Measurements from ENCODE around the gene CDNF.
"Not testable (repeated sequence)": the region's sequence is repeated elsewhere in the genome, so short reads cannot be mapped to it uniquely, and the experiment has no call there.

Gene CDNF

GRCh38 chr10:14840178-14840577, 2.3 kb upstream of the CDNF start:
- in situ Hi-C loops (cut with HindIII; ENCODE audit: low sequenced_read_pairs): no loop called here

DNA sequence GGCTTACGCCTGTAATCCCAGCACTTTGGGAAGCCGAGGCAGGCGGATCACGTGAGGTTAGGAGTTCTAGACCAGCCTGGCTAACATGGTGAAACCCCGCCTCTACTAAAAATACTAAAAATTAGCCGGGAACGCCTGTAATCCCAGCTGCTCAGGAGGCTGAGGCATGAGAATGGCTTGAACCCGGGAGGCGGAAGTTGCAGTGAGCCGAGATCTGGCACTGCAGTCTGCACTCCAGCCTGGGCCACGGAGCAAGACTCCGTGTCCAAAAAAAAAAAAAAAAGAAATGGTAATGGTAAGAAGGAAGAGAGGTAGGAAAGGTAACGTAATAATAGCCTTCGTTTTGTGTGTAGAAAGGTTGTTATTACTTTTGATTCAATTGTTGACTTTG, 1.5 kb upstream of the CDNF start:
- in situ Hi-C loops (cut with HindIII; ENCODE audit: low sequenced_read_pairs): no loop called here

DNA sequence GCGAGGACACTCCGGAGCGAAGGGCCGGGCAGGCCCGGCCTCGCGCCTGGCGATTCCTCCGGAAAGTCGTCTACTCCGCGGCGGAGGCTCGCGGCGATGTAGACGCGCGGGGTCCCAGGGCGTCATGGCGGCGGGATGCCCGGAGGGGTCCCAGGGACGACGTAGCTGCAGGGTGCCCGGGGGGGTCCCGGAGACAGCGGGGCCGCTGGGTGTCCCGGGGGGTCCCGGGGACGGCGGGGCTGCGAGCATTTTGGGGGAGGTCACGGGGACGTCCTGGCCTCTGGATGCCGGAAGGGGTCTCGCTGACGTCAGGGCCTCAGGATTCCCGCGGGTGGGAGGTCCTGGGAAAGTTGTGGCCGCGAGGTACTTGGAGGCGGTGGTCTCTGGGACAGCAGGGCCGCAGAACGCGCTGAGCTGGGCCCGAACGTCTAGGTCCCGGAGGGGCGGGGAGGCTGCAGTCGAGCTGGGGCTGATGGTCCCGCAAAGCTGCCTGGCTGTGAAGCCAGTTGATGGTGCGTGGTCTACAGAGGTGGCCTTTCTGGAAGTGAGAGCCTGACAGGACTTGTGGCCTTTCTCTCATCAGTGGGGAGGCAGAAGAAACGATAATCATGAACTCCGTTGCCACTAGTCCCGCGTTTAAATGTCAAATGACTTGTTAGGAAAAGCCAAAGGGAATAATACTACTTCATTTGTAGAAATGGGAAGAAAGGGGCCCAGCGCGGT, 906 bp upstream of the CDNF start:
- in situ Hi-C loops (cut with HindIII; ENCODE audit: low sequenced_read_pairs): no loop called here

GRCh38 chr10:14837003-14837756, 657 bp downstream of the CDNF start:
- in situ Hi-C loops (cut with HindIII; ENCODE audit: low sequenced_read_pairs): no loop called here

DNA sequence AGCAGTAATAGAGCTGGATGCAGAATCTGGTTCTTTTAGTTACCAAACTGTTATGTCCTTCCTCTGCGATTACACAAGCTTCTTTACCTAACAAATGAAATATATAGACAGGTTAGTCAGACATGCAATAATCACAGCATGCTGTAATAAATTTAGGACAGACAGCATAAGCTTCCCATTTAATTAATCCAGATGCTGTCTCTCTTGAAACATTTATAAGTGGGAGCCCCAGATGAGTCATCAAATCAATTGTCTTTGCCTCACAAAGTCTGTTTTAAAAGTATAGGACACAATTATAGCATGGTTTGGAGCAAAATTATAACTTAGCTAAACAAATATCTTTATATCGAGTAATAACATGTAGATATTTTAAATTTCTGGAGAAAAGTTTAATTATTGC, 1.6 kb downstream of the CDNF start:
- in situ Hi-C loops (cut with HindIII; ENCODE audit: low sequenced_read_pairs): no loop called here

DNA sequence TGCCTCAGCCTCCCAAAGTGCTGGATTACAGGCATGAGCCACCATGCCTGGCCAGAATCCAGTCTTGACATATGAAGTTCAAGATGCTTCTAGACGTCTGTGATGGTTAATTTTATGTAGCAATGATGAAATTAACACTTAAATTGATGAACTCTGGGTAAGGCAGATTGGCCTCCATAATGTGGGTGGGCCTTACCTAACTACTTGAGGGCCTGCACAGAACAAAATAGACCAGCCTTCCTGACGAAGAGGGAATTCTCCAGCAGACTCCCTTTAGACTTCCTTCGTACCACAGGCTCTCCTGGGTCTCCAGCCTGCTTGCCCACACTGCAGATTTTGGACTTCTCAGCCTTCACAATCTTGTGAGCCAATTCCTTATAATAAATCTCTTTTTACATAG, 4.7 kb downstream of the CDNF start:
- in situ Hi-C loops (cut with HindIII; ENCODE audit: low sequenced_read_pairs): no loop called here

GRCh38 chr10:14826076-14826829, 11.6 kb downstream of the CDNF start:
- in situ Hi-C loops (cut with HindIII; ENCODE audit: low sequenced_read_pairs): no loop called here

GRCh38 chr10:14823966-14824365, 13.9 kb downstream of the CDNF start:
- in situ Hi-C loops (cut with HindIII; ENCODE audit: low sequenced_read_pairs): no loop called here

GRCh38 chr10:14822879-14823755, 14.7 kb downstream of the CDNF start:
- in situ Hi-C loops (cut with HindIII; ENCODE audit: low sequenced_read_pairs): no loop called here

DNA sequence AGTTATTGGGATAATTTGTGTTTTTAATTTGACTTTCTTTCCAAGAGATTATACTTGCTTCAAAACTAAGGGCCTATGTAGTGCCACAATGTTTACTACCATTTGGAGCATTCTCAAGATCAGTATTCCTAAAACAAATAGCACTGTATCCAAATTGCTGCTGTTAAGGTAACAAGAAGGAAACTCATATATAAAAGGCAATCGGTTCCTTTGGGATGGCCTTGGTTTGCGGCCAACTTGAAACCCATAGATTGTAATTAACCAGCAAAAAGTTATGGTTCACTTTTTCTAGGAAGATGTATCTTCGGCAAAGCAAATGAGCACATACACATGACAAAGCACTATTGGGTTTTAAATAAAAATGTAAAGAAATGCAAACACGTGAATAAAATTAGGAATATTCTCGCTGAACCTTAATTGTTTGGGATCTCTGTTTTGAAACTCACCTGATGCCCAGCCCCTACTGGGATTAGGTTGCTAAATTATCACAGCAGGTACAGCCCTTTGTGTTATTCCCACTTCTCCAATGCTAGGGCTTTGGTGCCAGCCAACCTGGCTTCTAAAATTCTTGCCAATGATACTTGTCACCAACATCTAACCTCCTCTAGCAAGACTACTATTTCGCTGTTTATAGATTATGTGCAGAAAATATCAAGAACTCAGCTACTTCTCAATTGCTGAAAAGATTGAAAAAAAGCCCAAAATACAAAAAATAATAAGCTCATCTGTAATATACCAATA, 16.0 kb downstream of the CDNF start:
- in situ Hi-C loops (cut with HindIII; ENCODE audit: low sequenced_read_pairs): no loop called here

- in situ Hi-C loops (cut with HindIII; ENCODE audit: low sequenced_read_pairs): no loop called here
These were observed 17.1 kb downstream of the CDNF start for GRCh38 chr10:14820775-14821154.

- in situ Hi-C loops (cut with HindIII; ENCODE audit: low sequenced_read_pairs): no loop called here
These were observed 17.6 kb downstream of the CDNF start for GRCh38 chr10:14820010-14820774.

DNA sequence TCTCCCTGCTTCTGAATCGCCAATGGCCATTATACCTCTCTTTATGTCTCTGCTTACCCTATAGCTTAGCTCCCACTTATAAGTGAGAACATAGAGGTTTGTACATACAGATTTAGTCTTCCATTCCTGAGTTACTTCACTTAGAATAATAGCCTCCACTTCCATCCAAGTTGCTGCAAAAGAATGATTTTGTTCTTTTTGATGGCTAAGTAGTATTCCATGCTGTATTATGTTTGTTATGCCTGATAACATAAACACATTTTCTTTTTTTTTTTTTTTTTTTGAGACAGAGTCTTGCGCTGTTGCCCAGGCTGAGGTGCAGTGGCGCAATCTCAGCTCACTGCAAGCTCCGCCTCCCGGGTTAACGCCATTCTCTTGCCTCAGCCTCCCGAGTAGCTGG, 21.1 kb downstream of the CDNF start:
- in situ Hi-C loops (cut with HindIII; ENCODE audit: low sequenced_read_pairs): not testable (repeated sequence)

DNA sequence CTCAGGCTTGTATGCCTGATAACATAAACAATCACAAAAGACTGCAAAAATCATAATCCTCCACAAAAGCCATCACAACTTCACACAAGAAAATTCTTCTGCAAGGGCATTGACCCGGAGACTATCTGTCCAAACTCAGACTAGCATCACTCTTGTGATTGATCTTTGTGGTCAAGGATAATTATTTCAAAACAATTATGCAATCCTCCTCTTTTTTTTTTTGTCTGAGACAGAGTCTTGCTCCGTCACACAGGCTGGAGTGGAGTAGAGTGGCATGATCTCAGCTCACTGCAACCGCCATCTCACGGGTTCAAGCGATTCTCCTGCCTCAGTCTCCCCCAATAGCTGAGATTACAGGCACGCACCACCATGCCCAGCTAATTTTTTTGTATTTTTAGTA, 22.2 kb downstream of the CDNF start:
- in situ Hi-C loops (cut with HindIII; ENCODE audit: low sequenced_read_pairs): no loop called here

- in situ Hi-C loops (cut with HindIII; ENCODE audit: low sequenced_read_pairs): no loop called here
These were observed 25.6 kb downstream of the CDNF start for GRCh38 chr10:14812271-14812670.

DNA sequence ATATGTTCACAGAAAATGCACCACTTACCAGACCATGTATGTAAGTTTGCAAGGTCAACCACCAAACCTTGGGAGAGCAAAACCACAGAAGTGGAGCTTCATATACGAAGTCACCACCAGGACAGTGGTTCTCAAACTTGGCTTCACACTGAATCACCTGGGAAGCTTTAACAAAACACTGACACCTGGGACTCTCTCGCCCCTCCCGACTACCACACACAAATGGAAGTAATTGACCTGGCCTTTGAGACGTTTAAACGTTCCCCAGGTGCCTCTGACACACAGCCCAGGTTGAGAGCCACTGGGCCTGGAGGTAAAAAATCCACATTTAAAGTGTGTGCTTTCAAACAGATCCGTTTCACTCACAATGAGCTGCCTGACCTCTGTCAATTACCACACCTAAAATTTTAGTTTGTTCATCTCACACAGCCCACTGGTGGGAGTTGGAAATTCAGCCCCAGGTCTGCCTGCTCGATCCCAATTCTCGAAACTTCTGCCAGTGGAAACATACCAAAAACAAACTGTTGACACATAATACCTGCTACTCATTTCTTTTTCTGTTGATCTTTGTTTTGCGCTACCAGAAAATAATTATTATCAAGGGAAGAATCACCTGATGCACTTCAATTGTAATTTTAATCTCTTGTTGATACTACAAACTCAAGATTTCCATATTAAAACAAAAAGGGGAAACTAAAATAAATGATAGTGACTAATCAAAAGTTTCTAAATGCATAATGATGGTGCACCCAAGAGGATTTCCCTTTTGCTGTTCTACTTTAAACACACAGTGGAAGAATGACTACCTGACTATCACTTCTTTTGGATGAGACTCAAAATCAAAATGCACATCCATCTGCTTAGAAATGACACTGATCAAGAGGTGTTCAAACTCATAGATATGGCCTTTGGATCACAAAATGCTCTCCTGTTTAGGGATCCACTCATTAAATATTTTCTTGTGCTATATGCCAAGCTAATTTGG, 26.6 kb downstream of the CDNF start:
- in situ Hi-C loops (cut with HindIII; ENCODE audit: low sequenced_read_pairs): no loop called here

- in situ Hi-C loops (cut with HindIII; ENCODE audit: low sequenced_read_pairs): no loop called here
These were observed 31.5 kb downstream of the CDNF start for GRCh38 chr10:14806318-14806717.

DNA sequence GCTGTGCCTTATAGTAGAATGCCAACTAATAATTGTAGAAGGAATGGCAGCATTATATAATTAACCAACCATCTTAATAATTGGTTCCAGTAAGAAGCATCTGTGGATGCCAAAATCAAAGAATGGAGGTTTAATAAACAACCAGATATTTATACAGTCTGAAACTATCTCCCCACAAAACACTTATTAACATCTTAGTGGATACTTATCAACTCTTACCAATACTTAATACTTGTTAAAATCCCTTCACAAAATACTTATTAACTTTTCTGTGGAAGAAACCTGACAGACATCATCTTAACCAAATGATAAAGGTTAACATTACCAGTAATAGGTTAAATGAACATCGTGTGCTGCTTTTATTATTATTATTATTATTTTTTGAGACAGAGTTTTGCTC, 34.0 kb downstream of the CDNF start:
- in situ Hi-C loops (cut with HindIII; ENCODE audit: low sequenced_read_pairs): no loop called here
